Sigmoid colon (tissue), 3 donors: ENCODE data around the gene GOLGA6A.

Experiments used
- CTCF ChIP-seq, 4 experiments: fragments of 450-650 bp in 3 of 4; fragments of 200-600 bp in 1 of 4; IDR thresholded peaks; one replicate each; pipeline ENCODE4 v1.5.1; 2016 to 2019; ENCODE audit warnings: antibody characterized with exemption in 4 of 4, mild to moderate bottlenecking in 3 of 4, moderate library complexity in 2 of 4
- POLR2A ChIP-seq, 2 donors: fragments of 450-650 bp; IDR thresholded peaks; one replicate each; pipeline ENCODE4 v1.6.1; 2016; ENCODE audit warnings: antibody characterized with exemption in 2 of 2, mild to moderate bottlenecking in 2 of 2, moderate library complexity in 2 of 2

DNA sequence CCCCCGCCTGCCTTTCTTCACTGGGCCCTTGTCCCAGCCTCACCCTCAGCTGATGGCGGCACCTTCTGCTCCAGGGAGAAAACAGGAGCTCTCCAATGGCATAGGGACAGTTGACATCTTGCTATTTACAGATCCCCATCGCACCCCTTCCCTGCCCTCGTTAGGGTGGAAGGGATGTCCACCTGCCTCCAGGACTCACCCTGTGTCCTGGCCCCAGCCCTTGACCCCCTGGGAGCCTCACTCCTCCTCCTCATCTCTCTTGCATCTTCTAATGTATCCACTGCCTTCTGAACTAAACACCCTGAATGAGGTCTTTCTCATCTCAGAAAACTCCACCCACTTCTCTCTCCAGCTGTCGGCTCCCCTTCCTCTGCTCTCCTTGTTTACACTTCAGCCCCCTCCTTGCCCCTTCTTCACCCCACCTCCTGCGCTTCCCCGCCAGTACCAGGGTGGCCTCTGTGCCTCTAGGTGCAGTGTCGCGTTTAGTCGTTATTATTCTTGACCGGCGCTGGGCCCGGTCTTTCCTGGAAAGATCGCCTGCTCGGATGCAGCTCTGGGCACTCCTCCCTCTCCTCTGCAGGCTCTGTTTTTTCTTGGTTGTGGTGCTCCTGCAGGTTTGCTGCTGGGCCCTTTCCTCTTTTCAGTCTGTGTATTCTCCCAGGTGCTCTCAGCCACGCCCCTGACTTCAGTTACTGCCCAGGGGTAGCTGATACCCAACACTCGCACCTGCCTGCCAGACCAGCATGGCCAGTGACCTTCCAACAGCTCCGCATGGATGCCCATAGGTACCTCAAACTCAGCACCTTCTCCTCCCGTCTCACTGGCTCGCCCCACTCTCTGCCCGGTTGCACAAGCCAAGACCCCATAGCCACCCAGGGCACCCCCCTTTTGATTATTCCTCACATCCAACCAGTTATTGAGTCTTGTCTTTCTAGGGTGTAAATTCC is 44.9 kb downstream of the GOLGA6A start:
- peak in 2 of 4 experiments; percentile 3 to 4 for TF ChIP-seq CTCF (IDR thresholded peaks at IDR 0.05)
- TF ChIP-seq POLR2A (IDR thresholded peaks at IDR 0.05): no peak
